GM12872 (cell line): ENCODE measurements around the gene RERE.
A peak's percentile ranks its signal among the peaks of the same experiment; 100 is the strongest.

Experiments
- CTCF ChIP-seq: IDR thresholded peaks from 3 replicates; pipeline ENCODE4 v1.5.1; 2011; ENCODE audit warnings: low read depth, mild to moderate bottlenecking, low read length, moderate library complexity; ENCODE audit not compliant: insufficient read depth

RERE gene

GRCh38 chr1:8860738-8861516 is 43.5 kb upstream of the RERE start:
- no peak for TF ChIP-seq CTCF

- peak; percentile 62 for TF ChIP-seq CTCF
These were observed 41.7 kb upstream of the RERE start for GRCh38 chr1:8858888-8859706.

- no peak for TF ChIP-seq CTCF
These were observed 40.8 kb upstream of the RERE start for GRCh38 chr1:8858112-8858668.

- TF ChIP-seq CTCF = no peak
These were observed 39.4 kb upstream of the RERE start for GRCh38 chr1:8856689-8857412.

- TF ChIP-seq CTCF = no peak
These were observed 36.8 kb upstream of the RERE start for GRCh38 chr1:8854240-8854639.

- no peak for TF ChIP-seq CTCF
These were observed 33.6 kb upstream of the RERE start for GRCh38 chr1:8851060-8851459.
